Aorta (tissue), 5 donors: ENCODE results near the gene SLC45A3. TPM values are rescaled to one million over a fixed set of nuclear protein-coding genes. Genes with fewer than 3 reads are reported as not detected.
A peak's percentile ranks its signal among the peaks of the same experiment; 100 is the strongest.

ENCODE experiments used
- ATAC-seq: fragments of 200-7000 bp; cut with Tn5 transposase; one replicate; pipeline ENCODE4 v1.9.1; 2022; ENCODE audit warnings: moderate library complexity; ENCODE audit not compliant: low FRiP score
- DNase-seq, 2 donors: peaks; one replicate each; pipeline ENCODE4 v3.0.0-alpha.2; 2020
- H3K27ac ChIP-seq, 2 donors: one replicate each; pipeline ENCODE4 v1.5.1; 2013; ENCODE audit warnings: low read length in 2 of 2, mild to moderate bottlenecking in 2 of 2, moderate library complexity in 2 of 2, control low read depth in 1 of 2, inconsistent platforms in 1 of 2, low read depth in 1 of 2
- H3K27me3 ChIP-seq, 2 donors: one replicate each; pipeline ENCODE4 v1.6.1; 2013; ENCODE audit warnings: control low read depth in 1 of 2, low read length in 1 of 2, mild to moderate bottlenecking in 1 of 2, moderate library complexity in 1 of 2; ENCODE audit not compliant: insufficient read depth in 2 of 2, control insufficient read depth in 1 of 2
- H3K36me3 ChIP-seq, 2 donors: one replicate each; pipeline ENCODE4 v1.6.1; 2013; ENCODE audit warnings: control low read depth in 1 of 2, low read length in 1 of 2, mild to moderate bottlenecking in 1 of 2; ENCODE audit not compliant: insufficient read depth in 2 of 2, control insufficient read depth in 1 of 2
- H3K4me1 ChIP-seq, 2 donors: one replicate each; pipeline ENCODE4 v1.6.1; 2013; ENCODE audit warnings: low read length in 2 of 2, control low read depth in 1 of 2, mild to moderate bottlenecking in 1 of 2, moderate library complexity in 1 of 2; ENCODE audit not compliant: insufficient read depth in 2 of 2, control insufficient read depth in 1 of 2
- H3K4me3 ChIP-seq, 2 donors: one replicate each; pipeline ENCODE4 v1.5.1; 2013; ENCODE audit warnings: low read length in 2 of 2, control low read depth in 1 of 2, mild to moderate bottlenecking in 1 of 2
- H3K9me3 ChIP-seq: one replicate; pipeline ENCODE4 v1.6.1; 2013; ENCODE audit warnings: mild to moderate bottlenecking, low read length; ENCODE audit not compliant: control insufficient read depth
- WGBS, 2 donors: extraction: QIAGEN DNeasy Blood & Tissue Kit; methylation state at CpG; one replicate each; pipeline ENCODE4 v1.1.7; 2013; 5-methylcytosine and 5-hydroxymethylcytosine counted together
- intact Hi-C, 2 donors: fragments of 100-400 bp; cut with DNase I; formaldehyde crosslinking; loops; one replicate each; pipeline versions ENCODE4 v1.14.2 to v1.15.0; 2022
- polyA plus RNA-seq, 2 donors: library from polyadenylated mRNA; stranded (reverse); fragments of 200-250 nt; gene quantifications; one replicate each; pipeline ENCODE4 v1.2.3, GENCODE V29; 2013
- total RNA-seq, 2 donors: library from RNA; stranded (reverse); fragmentation: NEBNext Ultra II Directional; extraction: Animal tissue kit (Norgen Biotek cat#: 25700); gene quantifications; one replicate each; pipeline ENCODE4 v1.2.1, GENCODE V29; 2021
- donor health status: healthy with polysubstance abuse.
- donor health status: Bipolar disorder and iron deficiency.
- donor health status: DM: no; HTN: no; CAD: no.
- donor health status: DM: no; HTN: no; CAD: no.
- donor health status: DM: yes; HTN: yes; CAD: no.

The SLC45A3 gene
- total and polyA plus RNA-seq, 4 donors = 3.0 to 14.1 (median 5.9) TPM

DNA sequence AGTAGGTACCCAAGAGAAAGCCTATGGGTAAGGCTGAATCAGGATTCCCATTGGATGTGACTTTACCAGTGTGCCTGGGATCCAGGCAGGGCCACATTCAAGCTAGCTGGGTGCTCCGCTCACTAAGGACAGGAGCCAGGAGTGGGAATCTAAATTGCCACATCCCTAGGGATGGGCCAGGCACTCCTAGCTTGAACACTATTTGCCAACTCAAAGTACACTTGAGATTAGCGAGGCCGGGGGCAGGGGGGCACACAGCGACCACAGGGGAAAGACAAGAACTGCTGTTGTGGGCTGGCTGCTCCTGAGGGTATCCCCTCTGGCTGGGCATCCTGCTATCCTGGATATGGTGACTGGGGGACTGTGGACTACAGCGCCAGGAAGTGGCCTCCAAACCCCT, 4.3 kb downstream of the SLC45A3 start:
- Histone ChIP-seq H3K27ac (no peak overlapping the region), H3K36me3 (no peaks in the 10 kb centered on the region), H3K9me3 (no peaks in the 10 kb centered on the region), H3K27me3 (no peaks in the 10 kb centered on the region), H3K4me3 (no peak overlapping the region), H3K4me1 (peaks cover 0 to 4% of the 10 kb centered on the region in 2 donors)
- DNase-seq (no peak), ATAC-seq (no peak)
- 87 to 91% methylated on average over 5 of the region's 5 CpGs for WGBS, 2 donors
- intact Hi-C loops = no loop called here

DNA sequence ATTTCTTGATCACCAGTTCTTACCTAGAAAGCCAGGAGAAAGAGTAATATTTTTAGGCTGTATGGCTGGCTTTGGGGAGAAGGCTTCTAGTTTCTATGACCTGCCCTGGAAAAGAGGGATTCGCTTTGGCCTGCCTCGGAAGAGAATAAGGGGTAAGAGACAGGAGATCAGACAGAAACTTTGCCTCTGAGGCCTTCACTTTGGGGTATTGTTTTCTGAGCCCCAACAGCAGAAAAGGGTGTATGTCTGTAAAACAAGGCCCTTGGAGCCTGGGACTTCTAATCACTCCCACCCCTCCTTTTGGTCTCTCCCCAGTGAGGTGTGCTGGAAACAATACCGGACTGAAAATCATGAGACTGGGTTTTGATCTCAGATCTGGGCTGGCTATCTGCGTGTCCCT, 5.1 kb downstream of the SLC45A3 start:
- Histone ChIP-seq H3K9me3 (no peaks in the 10 kb centered on the region), H3K36me3 (no peaks in the 10 kb centered on the region), H3K4me3 (no peak overlapping the region), H3K27ac (no peak overlapping the region), H3K4me1 (peaks cover 0 to 4% of the 10 kb centered on the region in 2 donors), H3K27me3 (no peaks in the 10 kb centered on the region)
- no peak for DNase-seq
- intact Hi-C loops = no loop called here
- WGBS, 2 donors = 97 to 98% methylated on average over 4 of the region's 4 CpGs
- no peak for ATAC-seq

DNA sequence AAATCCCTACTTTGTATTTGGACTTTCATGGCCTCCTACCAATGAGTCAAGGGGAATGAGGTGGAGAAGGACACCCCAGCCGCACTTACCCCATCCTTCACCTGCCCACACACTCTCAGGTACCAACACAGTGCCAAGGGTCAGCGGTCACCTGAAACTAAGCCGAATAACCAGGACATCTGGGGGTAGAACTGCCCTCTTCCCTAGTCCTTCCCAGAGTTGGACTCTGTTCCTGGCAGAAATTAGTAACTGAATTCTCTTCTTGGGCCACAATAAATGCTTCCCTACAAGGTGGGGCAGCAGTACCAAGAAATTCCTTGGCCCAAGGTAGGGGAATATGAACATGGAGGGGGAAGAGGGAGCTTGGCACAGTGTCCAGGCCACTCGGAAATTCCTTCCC, 7.3 kb downstream of the SLC45A3 start:
- 35 to 53% methylated on average over 4 of the region's 4 CpGs for WGBS, 2 donors
- Histone ChIP-seq H3K9me3 (no peaks in the 10 kb centered on the region), H3K27me3 (no peaks in the 10 kb centered on the region), H3K27ac (peak overlapping the region in 1 of 2 donors; percentile 36), H3K36me3 (no peaks in the 10 kb centered on the region), H3K4me3 (no peak overlapping the region), H3K4me1 (peaks cover 0 to 4% of the 10 kb centered on the region in 2 donors)
- DNase-seq (no peak), ATAC-seq (peak; percentile 20)
- intact Hi-C loops = no loop called here

DNA sequence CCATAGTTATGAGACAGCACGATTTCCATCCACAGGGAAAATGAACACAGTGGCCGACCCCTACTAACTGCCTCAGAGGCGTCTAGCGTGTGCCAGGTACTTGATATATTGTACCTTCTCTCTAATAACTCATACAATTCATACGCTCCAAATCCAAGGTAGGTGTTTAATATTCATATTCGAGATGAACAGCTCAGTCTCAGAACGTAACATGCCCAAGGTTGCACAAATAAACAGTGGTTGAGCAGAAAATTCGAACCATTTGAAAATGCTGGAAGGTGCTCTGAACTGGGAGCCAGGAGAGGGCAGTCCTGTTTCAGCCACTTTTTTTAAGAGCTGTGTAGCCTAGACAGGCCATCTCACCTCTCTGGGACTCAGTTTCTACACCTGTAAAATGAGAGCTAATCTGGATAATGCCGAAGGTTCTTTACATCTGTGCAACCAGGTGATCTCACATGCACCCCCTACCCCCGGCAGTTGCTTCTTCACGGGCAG, 7.9 kb downstream of the SLC45A3 start:
- intact Hi-C loops = no loop called here
- no peak for DNase-seq
- no peak overlapping the region for H3K4me3 ChIP-seq
- H3K9me3 ChIP-seq = no peaks in the 10 kb centered on the region
- H3K4me1 ChIP-seq = peaks cover 0 to 4% of the 10 kb centered on the region in 2 donors
- no peak for ATAC-seq
- H3K27ac ChIP-seq = peak overlapping the region in 1 of 2 donors; percentile 36
- no peaks in the 10 kb centered on the region for H3K36me3 ChIP-seq
- WGBS, 2 donors = 69 to 84% methylated on average over 11 of the region's 11 CpGs
- H3K27me3 ChIP-seq = no peaks in the 10 kb centered on the region

DNA sequence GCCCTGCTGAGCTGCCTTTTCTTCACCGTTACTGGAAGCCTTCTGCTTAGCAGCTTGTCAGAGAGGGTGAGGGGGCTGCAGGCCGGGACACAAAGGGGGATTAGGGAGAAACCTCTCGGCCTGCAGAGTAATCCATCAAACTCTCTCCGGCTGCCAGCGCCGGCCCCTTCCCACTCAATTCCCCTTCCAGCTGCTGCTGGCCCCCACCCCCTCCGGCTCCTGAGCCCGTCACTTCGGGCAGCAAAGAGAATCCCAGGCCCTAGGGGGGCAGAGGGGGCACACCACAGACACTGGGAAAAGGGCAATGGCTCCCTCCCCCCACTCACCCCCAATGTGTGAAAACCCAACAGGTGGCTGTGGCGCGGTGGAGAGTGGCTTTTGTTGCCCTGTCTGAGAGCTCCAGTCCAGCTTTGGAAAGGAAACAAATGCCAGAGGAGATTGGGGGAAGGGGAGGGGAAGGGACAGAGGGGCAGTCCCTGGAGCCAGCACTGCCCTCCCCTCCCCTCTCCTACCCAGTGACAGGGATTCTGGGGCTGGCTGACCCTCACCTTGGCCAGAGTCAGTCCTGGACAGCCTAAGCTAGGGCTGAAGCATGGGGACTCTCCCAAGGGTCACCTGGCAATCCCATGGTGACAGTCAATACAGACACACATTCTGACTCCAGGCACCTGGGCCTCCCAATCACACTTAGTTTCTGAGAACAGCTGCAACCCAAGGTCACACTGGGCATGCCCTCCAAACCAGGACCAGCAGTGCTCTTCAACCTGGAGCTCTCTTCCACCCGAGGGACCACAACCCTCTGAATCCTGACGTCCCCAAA, 9.5 kb downstream of the SLC45A3 start:
- DNase-seq = no peak
- intact Hi-C loops = no loop called here
- 52 to 74% methylated on average over 13 of the region's 13 CpGs for WGBS, 2 donors
- no peak overlapping the region for H3K4me3 ChIP-seq
- no peaks in the 10 kb centered on the region for H3K27me3 ChIP-seq
- no peaks in the 10 kb centered on the region for H3K36me3 ChIP-seq
- no peak for ATAC-seq
- no peak overlapping the region for H3K27ac ChIP-seq
- H3K4me1 ChIP-seq = peaks cover 0 to 4% of the 10 kb centered on the region in 2 donors
- H3K9me3 ChIP-seq = no peaks in the 10 kb centered on the region

DNA sequence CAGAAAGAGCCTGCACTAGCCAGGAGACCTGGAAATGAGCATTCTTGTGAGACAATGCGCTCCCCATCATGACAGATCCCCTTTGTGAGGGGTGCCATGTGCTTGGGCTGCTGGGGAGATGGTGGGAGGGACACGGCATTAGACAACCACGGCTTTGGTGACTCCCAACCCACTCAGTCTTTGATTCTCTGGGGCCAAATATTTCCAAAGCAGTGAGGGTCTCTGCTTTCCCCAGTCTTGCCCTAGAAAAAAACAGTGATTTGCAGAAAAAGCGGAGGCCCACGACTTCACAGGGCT, 10.2 kb downstream of the SLC45A3 start:
- Histone ChIP-seq H3K27me3 (no peaks in the 10 kb centered on the region), H3K4me1 (peaks cover 0 to 4% of the 10 kb centered on the region in 2 donors), H3K4me3 (no peak overlapping the region), H3K9me3 (no peaks in the 10 kb centered on the region), H3K27ac (no peak overlapping the region), H3K36me3 (no peaks in the 10 kb centered on the region)
- no peak for ATAC-seq
- no peak for DNase-seq
- intact Hi-C loops = no loop called here
- 92 to 93% methylated on average over 5 of the region's 5 CpGs for WGBS, 2 donors

DNA sequence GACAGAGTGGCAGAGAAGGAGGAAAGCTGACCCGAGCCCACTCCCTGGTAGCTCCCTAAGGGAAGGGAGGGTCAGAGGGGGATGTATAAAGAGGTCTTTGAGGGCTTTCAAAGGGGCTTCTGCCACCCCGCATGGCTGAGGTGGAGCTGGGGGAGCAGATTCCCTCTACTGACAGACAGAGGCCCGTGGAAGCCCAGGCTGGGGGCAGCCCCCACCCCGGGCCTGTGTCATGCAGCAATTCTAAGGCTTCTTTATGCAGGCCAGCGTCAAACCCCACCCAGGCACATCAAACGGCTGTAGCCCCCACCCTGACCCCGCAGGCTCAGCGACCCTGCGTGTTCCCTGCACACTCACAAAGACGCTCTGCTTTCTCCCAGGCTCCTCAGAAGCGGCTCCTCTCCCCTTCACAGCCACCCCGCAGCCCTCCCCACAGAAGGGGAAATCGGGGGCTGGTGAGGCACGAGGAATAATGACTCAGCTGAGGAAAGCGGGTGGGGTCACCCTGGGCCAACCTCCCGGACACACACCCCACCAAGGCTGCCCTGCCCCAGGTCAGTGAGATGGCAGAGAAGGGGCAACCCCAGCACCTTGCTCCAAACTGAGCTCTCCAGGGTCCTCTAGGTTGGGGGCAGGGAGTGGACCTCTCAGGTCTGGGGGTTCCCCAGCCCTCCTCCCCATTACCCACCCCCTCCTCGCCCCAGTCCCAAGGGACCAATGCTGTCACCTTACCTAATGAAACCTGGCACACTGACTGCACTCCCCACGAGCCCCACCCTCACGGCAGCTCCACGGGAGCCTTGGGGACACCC, 10.8 kb downstream of the SLC45A3 start:
- peaks cover 0 to 4% of the 10 kb centered on the region in 2 donors for H3K4me1 ChIP-seq
- H3K27me3 ChIP-seq = no peaks in the 10 kb centered on the region
- intact Hi-C loops = loop anchor here in 1 of 2 donors (10.0 kb wide), 1 partner anchor 305 kb away; no protein-coding TSS in a partner anchor
- no peak overlapping the region for H3K27ac ChIP-seq
- no peak for DNase-seq
- H3K36me3 ChIP-seq = no peaks in the 10 kb centered on the region
- WGBS, 2 donors = 73 to 78% methylated on average over 20 of the region's 20 CpGs
- H3K9me3 ChIP-seq = no peaks in the 10 kb centered on the region
- no peak for ATAC-seq
- no peak overlapping the region for H3K4me3 ChIP-seq

DNA sequence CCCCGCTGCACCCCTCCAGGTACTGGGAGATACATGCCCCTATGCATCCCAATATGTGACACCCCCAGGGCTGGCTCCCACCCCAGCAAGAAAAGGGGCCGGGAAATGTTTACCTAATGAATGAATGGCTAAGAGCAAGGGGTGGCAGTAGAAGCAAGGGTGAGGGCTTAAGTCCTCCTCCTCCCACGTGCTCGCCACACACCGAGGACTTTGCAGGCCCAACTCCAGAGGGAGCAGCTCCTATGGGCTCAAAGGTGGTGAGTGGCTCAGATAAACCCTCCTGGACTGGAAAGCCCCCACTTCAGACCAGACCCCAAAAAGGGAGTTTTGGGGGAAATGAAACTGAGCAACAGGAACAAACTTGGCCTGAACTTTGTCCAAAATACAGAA, 11.4 kb downstream of the SLC45A3 start:
- Histone ChIP-seq H3K4me3 (no peak overlapping the region), H3K27me3 (no peaks in the 10 kb centered on the region), H3K4me1 (peaks cover 0 to 4% of the 10 kb centered on the region in 2 donors), H3K9me3 (no peaks in the 10 kb centered on the region), H3K27ac (no peak overlapping the region), H3K36me3 (no peaks in the 10 kb centered on the region)
- ATAC-seq (no peak), DNase-seq (no peak)
- 61 to 64% methylated on average over 5 of the region's 5 CpGs for WGBS, 2 donors
- intact Hi-C loops = loop anchor here in 1 of 2 donors (10.0 kb wide), 1 partner anchor 306 kb away; no protein-coding TSS in a partner anchor
